ENCODE data around the gene TOMM5.

GRCh38 chr9:37626708-37627292 lies 34.4 kb upstream of the TOMM5 start:
- TF ChIP-seq CTCF (IDR thresholded peaks at IDR 0.05) (no peak), POLR2A (IDR thresholded peaks at IDR 0.05) (no peak)

Data from testis (tissue), 2 donors.